Measurements from ENCODE around the gene LDB3. TPM values are rescaled to one million over a fixed set of nuclear protein-coding genes. Genes with fewer than 3 reads are reported as not detected.

Gene LDB3
- total RNA-seq, 1 experiment from 2014 or later: 0.20 TPM

GRCh38 chr10:86699125-86699524, 30.8 kb downstream of the LDB3 start (continued):
- TF ChIP-seq ZBTB33 (IDR thresholded peaks at IDR 0.05; ENCODE audit: extremely low read depth, insufficient replicate concordance, low read length): no peak

- no peak overlapping the region for H3K4me3 ChIP-seq (replicated peaks in 1 of 2; ENCODE audit: low read depth in 1 of 2, low read length in 2 of 2)
- no peak overlapping the region for H2AFZ ChIP-seq (ENCODE audit: low read depth, low read length, poor library complexity, severe bottlenecking)
- no peaks in the 10 kb centered on the region for H3K36me3 ChIP-seq (ENCODE audit: control insufficient read depth in 1 of 2, insufficient read depth in 2 of 2, low read length in 2 of 2)
- TF ChIP-seq ZFX (IDR thresholded peaks at IDR 0.05) (no peak), EZH2 (IDR thresholded peaks at IDR 0.05) (no peak), CTCF (IDR thresholded peaks at IDR 0.05 in 2 of 3, conservative IDR thresholded peaks at IDR 0.05 in 1 of 3; ENCODE audit: borderline replicate concordance in 1 of 3, insufficient read depth in 1 of 3, low read depth in 2 of 3, low read length in 2 of 3) (no peak), CEBPB (IDR thresholded peaks at IDR 0.05; ENCODE audit: low read depth) (no peak), POLR2AphosphoS5 (IDR thresholded peaks at IDR 0.05; ENCODE audit: low read depth, low read length) (no peak), FOSL1 (IDR thresholded peaks at IDR 0.05; ENCODE audit: low read depth) (no peak), JUND (IDR thresholded peaks at IDR 0.05) (no peak), TCF7L2 (IDR thresholded peaks at IDR 0.05; ENCODE audit: borderline replicate concordance, extremely low read depth, insufficient read depth, insufficient read length) (no peak), EGR1 (IDR thresholded peaks at IDR 0.05; ENCODE audit: low read depth) (no peak)
- no TSS peak for BruUV-seq (replicated peaks)
- H3K9me3 ChIP-seq (ENCODE audit: control insufficient read depth in 1 of 2, insufficient read depth in 1 of 2, low read depth in 1 of 2, low read length in 2 of 2): no peaks in the 10 kb centered on the region
- H3K27me3 ChIP-seq (ENCODE audit: insufficient read depth, low read length): no peaks in the 10 kb centered on the region
- H4K20me1 ChIP-seq (ENCODE audit: insufficient read depth): no peaks in the 10 kb centered on the region
- CTCF ChIA-PET: no interaction called here
- POLR2A ChIA-PET: no interaction called here
- no peak for ATAC-seq
- H3K4me2 ChIP-seq (ENCODE audit: low read length): no peak overlapping the region
- DNase-seq (ENCODE audit: low read depth, low spot score): no peak
- RAD21 ChIA-PET (ENCODE audit: low non-redundant PET in 1 of 2, low total read pairs in 2 of 2, uncharacterized antibody in 2 of 2, unreplicated experiment in 2 of 2): no interaction called here
- H3K27ac ChIP-seq (ENCODE audit: low read depth, low read length): no peak overlapping the region
- no peaks in the 10 kb centered on the region for H3K4me1 ChIP-seq (ENCODE audit: control insufficient read depth in 1 of 2, insufficient read depth in 2 of 2, low read length in 2 of 2)
- no peak overlapping the region for H3K9ac ChIP-seq (ENCODE audit: low read length)
- no peaks in the 10 kb centered on the region for H3K9me2 ChIP-seq (ENCODE audit: insufficient read depth)
- no peaks in the 10 kb centered on the region for H3K79me2 ChIP-seq (ENCODE audit: insufficient read depth, low read length)
- intact Hi-C loops (cut with micrococcal nuclease): no loop called here
Observed at GRCh38 chr10:86699541-86699940, 31.2 kb downstream of the LDB3 start.

Measured in HCT116 (cell line).